H4 (cell line): Measurements from ENCODE around the gene GRAMD1B. TPM values are rescaled to one million over a fixed set of nuclear protein-coding genes. Genes with fewer than 3 reads are reported as not detected.
"Not testable (repeated sequence)": the region's sequence is repeated elsewhere in the genome, so short reads cannot be mapped to it uniquely, and the experiment has no call there.

Source experiments
- DNase-seq: peaks from one replicate; pipeline ENCODE4 v3.0.0-alpha.2; 2015; ENCODE audit warnings: low spot score
- total RNA-seq: library from RNA; depleted of rRNA; stranded (reverse); fragments of >200 nt; shearing (Covaris generic); gene quantifications from 2 replicates; pipeline ENCODE4 v1.2.3, GENCODE V29; 2014; rRNA removed

Gene GRAMD1B
- total RNA-seq, 1 experiment from 2014 or later = 11.0 TPM

GRCh38 chr11:123640677-123641494 lies 210.8 kb downstream of the GRAMD1B start:
- peak; percentile 23 for DNase-seq

- no peak for DNase-seq
Measured at GRCh38 chr11:123641495-123641840, 211.4 kb downstream of the GRAMD1B start.

GRCh38 chr11:123642435-123642834 lies 212.4 kb downstream of the GRAMD1B start:
- DNase-seq = no peak

GRCh38 chr11:123645286-123645975 lies 215.4 kb downstream of the GRAMD1B start:
- DNase-seq = no peak

GRCh38 chr11:123650901-123651300 lies 220.8 kb downstream of the GRAMD1B start:
- no peak for DNase-seq

GRCh38 chr11:123652599-123652998 lies 222.5 kb downstream of the GRAMD1B start:
- DNase-seq = no peak

GRCh38 chr11:123653483-123653826 lies 223.4 kb downstream of the GRAMD1B start:
- DNase-seq = no peak

- peak; percentile 15 for DNase-seq
Measured at GRCh38 chr11:123653827-123654565, 223.9 kb downstream of the GRAMD1B start.

GRCh38 chr11:123654566-123655081 lies 224.6 kb downstream of the GRAMD1B start, which contains the start of gene SCN3B:
SCN3B (minus strand) TSS chr11:123654624; CDS start chr11:123653801, 823 bp downstream.
- peak; percentile 49 for DNase-seq

GRCh38 chr11:123659311-123659710 lies 229.2 kb downstream of the GRAMD1B start:
- no peak for DNase-seq

GRCh38 chr11:123659965-123660364 lies 229.9 kb downstream of the GRAMD1B start:
- DNase-seq = not testable (repeated sequence)

GRCh38 chr11:123665306-123665705 lies 235.2 kb downstream of the GRAMD1B start:
- no peak for DNase-seq

- no peak for DNase-seq
Measured at GRCh38 chr11:123670081-123670480, 240.0 kb downstream of the GRAMD1B start.

GRCh38 chr11:123671534-123671933 lies 241.5 kb downstream of the GRAMD1B start:
- DNase-seq = no peak

- no peak for DNase-seq
Measured at GRCh38 chr11:123672568-123672967, 242.5 kb downstream of the GRAMD1B start.

GRCh38 chr11:123674297-123674696 lies 244.2 kb downstream of the GRAMD1B start:
- no peak for DNase-seq

Other genes starting within 250 kb of the GRAMD1B start
- 13.6 and 25.2 TPM in 2 replicates for gene CLMP, start 235.0 kb upstream of the GRAMD1B start, total RNA-seq
- 0.39 TPM in 1 of 2 replicates, not detected in the other for gene SCN3B, start 224.4 kb downstream of the GRAMD1B start, total RNA-seq